Gastrocnemius medialis (tissue), 4 donors: ENCODE results near the gene PPP2R1B. TPM values are rescaled to one million over a fixed set of nuclear protein-coding genes. Genes with fewer than 3 reads are reported as not detected.
A peak's percentile ranks its signal among the peaks of the same experiment; 100 is the strongest.

Experiments used
- ATAC-seq, 2 donors: fragments of 150-250 bp; one replicate each; pipeline ENCODE4 v1.9.1; 2016
- DNase-seq, 2 donors: peaks; one replicate each; pipeline ENCODE4 v3.0.0-alpha.2; 2019
- H3K27ac ChIP-seq, 4 donors: fragments of 200-600 bp; sonication (generic); 1 replicate in 1 of 4; 2 replicates in 3 of 4; pipeline ENCODE4 v1.5.1; 2016 to 2018; ENCODE audit warnings: mild to moderate bottlenecking in 2 of 4, moderate library complexity in 1 of 4
- H3K27me3 ChIP-seq, 3 donors: fragments of 200-600 bp; sonication (generic) in 2 of 3; 1 replicate in 1 of 3; 2 replicates in 2 of 3; pipeline versions ENCODE4 v1.5.1 to v1.6.0; 2016 to 2019; ENCODE audit warnings: mild to moderate bottlenecking in 1 of 3, moderate library complexity in 1 of 3
- H3K36me3 ChIP-seq, 2 donors: fragments of 200-600 bp; sonication (generic) in 1 of 2; one replicate each; pipeline ENCODE4 v1.5.1; 2017 to 2018
- H3K4me1 ChIP-seq, 2 donors: fragments of 200-600 bp; sonication (generic) in 1 of 2; one replicate each; pipeline ENCODE4 v1.5.1; 2016 to 2017; ENCODE audit warnings: mild to moderate bottlenecking in 2 of 2
- H3K4me3 ChIP-seq, 4 donors: fragments of 200-600 bp; sonication (generic) in 3 of 4; 1 replicate in 1 of 4; 2 replicates in 3 of 4; pipeline ENCODE4 v1.5.1; 2016 to 2019; ENCODE audit warnings: mild to moderate bottlenecking in 2 of 4
- H3K9me3 ChIP-seq, 3 donors: fragments of 200-600 bp; sonication (generic) in 2 of 3; 1 replicate in 1 of 3; 2 replicates in 2 of 3; pipeline ENCODE4 v1.5.1; 2016 to 2019
- CTCF ChIP-seq, 5 experiments: fragments of 450-650 bp in 3 of 5; fragments of 200-600 bp in 2 of 5; sonication (generic) in 2 of 5; IDR thresholded peaks in 4 of 5; conservative IDR thresholded peaks in 1 of 5; 1 replicate in 4 of 5; 2 replicates in 1 of 5; pipeline ENCODE4 v1.5.1; 2016 to 2019; ENCODE audit warnings: antibody characterized with exemption in 5 of 5, mild to moderate bottlenecking in 3 of 5, moderate library complexity in 3 of 5
- POLR2A ChIP-seq, 2 donors: fragments of 450-650 bp; IDR thresholded peaks; one replicate each; pipeline ENCODE4 v1.6.1; 2017; ENCODE audit warnings: antibody characterized with exemption in 2 of 2, mild to moderate bottlenecking in 2 of 2, moderate library complexity in 2 of 2
- in situ Hi-C, 4 donors: fragments of 200-750 bp; cut with MboI; loops; one replicate each; pipeline versions ENCODE4 v1.15.0 to v1.8.0; 2017; ENCODE audit warnings: low sequenced_read_pairs in 4 of 4
- intact Hi-C: fragments of 100-400 bp; cut with DNase I; formaldehyde crosslinking; loops from one replicate; pipeline ENCODE4 v1.15.1; 2023; ENCODE audit warnings: low total_unique reads
- total RNA-seq, 4 donors: library from RNA; depleted of rRNA; stranded (reverse); fragments of >200 nt; gene quantifications; one replicate each; pipeline versions ENCODE4 v1.1.0 to v1.2.3, GENCODE V29; 2016

The PPP2R1B gene
- total RNA-seq = 10 to 100 TPM in 2 of 4 donors, 1 to 10 TPM in 2; 7.3 to 16.0 (median 9.4) TPM

- TF ChIP-seq POLR2A (IDR thresholded peaks at IDR 0.05) (peak; percentile 45 to 65), CTCF (IDR thresholded peaks at IDR 0.05 in 4 of 5, conservative IDR thresholded peaks at IDR 0.05 in 1 of 5) (no peak)
- ATAC-seq = peak; percentile 94 to 95
- in situ Hi-C loops (no loop called here), intact Hi-C loops (loop anchor here (1.0 kb wide), 2 partner anchors 30 to 163 kb away; no protein-coding TSS in a partner anchor)
- H3K9me3 ChIP-seq = no peaks in the 10 kb centered on the region
- H3K4me3 ChIP-seq = peak within 1 kb of the TSS; percentile 84 to 97 (median 94)
- peak within 1 kb of the TSS; percentile 89 to 94 (median 92) for H3K27ac ChIP-seq
- H3K36me3 ChIP-seq = peaks cover 0 to 10% of the 10 kb centered on the region in 2 donors
- H3K27me3 ChIP-seq = no peaks in the 10 kb centered on the region
- H3K4me1 ChIP-seq = peaks cover 14 to 15% of the 10 kb centered on the region in 2 donors
- peak; percentile 55 to 67 for DNase-seq
Observed at GRCh38 chr11:111765984-111766833, at the start of gene PPP2R1B. TSS of gene PPP2R1B (minus strand) at chr11:111766389. CDS start at chr11:111766361, 28 bp downstream.

DNA sequence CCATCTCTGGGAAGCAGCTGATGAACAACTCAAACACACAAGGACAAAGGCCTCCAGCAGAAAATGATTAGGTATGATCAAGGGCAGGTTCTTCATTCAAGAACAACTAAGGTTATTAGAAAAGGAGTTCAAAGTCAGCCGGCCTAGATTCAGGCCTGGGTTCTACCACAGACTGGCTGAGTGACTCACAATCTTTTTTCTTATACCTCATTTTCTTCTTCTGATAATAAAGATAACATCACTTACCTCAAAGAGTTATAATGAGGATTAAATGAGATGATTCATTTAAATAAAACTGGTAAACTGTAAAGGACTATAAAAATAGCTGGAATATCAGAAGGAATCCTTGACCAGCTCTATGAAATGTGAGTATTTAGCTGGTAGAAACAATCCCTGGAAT is 49.3 kb upstream of the PPP2R1B start:
- Histone ChIP-seq H3K4me1 (peaks cover 22 to 35% of the 10 kb centered on the region in 2 donors), H3K9me3 (no peaks in the 10 kb centered on the region), H3K27me3 (no peaks in the 10 kb centered on the region), H3K36me3 (no peaks in the 10 kb centered on the region), H3K4me3 (no peak overlapping the region), H3K27ac (peak overlapping the region in 2 of 4 donors; percentile 0 to 41)
- no peak for DNase-seq
- no peak for ATAC-seq
- TF ChIP-seq POLR2A (IDR thresholded peaks at IDR 0.05) (no peak), CTCF (IDR thresholded peaks at IDR 0.05 in 4 of 5, conservative IDR thresholded peaks at IDR 0.05 in 1 of 5) (no peak)
- in situ Hi-C loops = no loop called here
- intact Hi-C loops = no loop called here

GRCh38 chr11:111814557-111815320 is 48.5 kb upstream of the PPP2R1B start:
- Histone ChIP-seq H3K36me3 (no peaks in the 10 kb centered on the region), H3K9me3 (no peaks in the 10 kb centered on the region), H3K27ac (peak overlapping the region; percentile 32 to 44 (median 38)), H3K4me1 (peaks cover 14 to 27% of the 10 kb centered on the region in 2 donors), H3K4me3 (no peak overlapping the region), H3K27me3 (no peaks in the 10 kb centered on the region)
- intact Hi-C loops (no loop called here), in situ Hi-C loops (no loop called here)
- no peak for DNase-seq
- no peak for ATAC-seq
- TF ChIP-seq POLR2A (IDR thresholded peaks at IDR 0.05) (no peak), CTCF (IDR thresholded peaks at IDR 0.05 in 4 of 5, conservative IDR thresholded peaks at IDR 0.05 in 1 of 5) (no peak)

- Histone ChIP-seq H3K4me1 (peaks cover 8 to 21% of the 10 kb centered on the region in 2 donors), H3K9me3 (no peaks in the 10 kb centered on the region), H3K4me3 (no peak overlapping the region), H3K27ac (peak overlapping the region in 3 of 4 donors; percentile 34 to 44 (median 41)), H3K36me3 (peaks cover 0 to 3% of the 10 kb centered on the region in 2 donors), H3K27me3 (no peaks in the 10 kb centered on the region)
- DNase-seq = no peak
- ATAC-seq = no peak
- in situ Hi-C loops (no loop called here), intact Hi-C loops (no loop called here)
- TF ChIP-seq CTCF (IDR thresholded peaks at IDR 0.05 in 4 of 5, conservative IDR thresholded peaks at IDR 0.05 in 1 of 5) (no peak), POLR2A (IDR thresholded peaks at IDR 0.05) (no peak)
Observed at GRCh38 chr11:111814106-111814505, 47.9 kb upstream of the PPP2R1B start.
